ENCODE data around the gene ARHGEF17.

The ARHGEF17 gene

DNA sequence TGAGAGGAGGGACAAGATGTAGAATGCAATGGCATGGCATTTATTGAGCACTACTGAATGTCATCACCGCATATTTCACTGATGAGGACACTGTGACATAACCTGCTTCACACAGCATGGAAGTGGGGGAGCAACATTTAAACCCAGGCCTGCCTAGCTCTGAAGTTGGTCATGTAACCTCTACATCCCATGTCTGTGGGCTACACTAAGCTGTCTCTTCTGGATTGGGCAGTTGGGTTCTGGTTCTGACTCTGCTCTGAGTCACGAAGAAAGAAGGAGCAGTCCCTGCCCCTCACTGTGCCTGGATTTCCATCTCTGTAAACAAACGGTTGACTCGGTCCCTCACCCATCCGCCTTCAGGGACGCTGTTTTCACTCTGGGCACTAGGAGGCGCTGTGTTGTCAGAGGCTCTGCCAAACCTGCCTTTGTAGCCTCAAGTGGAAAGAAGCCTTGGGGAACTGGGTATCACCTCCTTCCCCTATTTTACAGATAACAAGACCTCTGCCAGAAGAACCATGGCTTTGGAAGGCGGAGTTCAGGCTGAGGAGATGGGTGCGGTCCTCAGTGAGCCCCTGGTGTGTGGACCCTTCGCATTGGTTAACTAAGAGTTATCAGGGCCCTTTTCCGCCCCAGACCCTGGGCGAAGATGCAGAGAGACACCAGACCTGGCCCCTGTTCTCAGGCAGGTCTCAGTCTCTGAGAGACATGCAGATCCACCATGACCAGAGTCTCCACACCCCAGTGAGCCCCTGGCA lies 12.7 kb upstream of the ARHGEF17 start:
- peak; percentile 72 for DNase-seq

DNA sequence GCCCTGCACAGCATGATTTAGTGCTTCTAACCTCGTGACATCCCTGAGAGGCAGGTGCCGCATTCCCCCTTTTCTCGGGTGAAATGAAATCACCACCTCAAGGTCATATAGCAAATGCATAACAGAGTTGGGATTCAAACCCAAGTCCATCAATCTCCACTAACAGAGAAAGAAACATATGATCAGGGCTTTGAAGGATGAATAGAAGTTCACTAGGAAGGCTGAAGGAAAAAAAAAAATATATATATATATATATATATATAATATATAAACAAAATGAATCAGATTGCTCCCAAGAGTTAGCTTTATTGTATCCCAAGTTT lies 12.1 kb upstream of the ARHGEF17 start:
- no peak for DNase-seq

- DNase-seq = no peak
Measured at GRCh38 chr11:73296501-73297230, 11.4 kb upstream of the ARHGEF17 start.

- DNase-seq = no peak
Measured at GRCh38 chr11:73297231-73297590, 10.9 kb upstream of the ARHGEF17 start.

- no peak for DNase-seq
Measured at GRCh38 chr11:73297702-73298101, 10.4 kb upstream of the ARHGEF17 start.

- no peak for DNase-seq
Measured at GRCh38 chr11:73298233-73298632, 9.8 kb upstream of the ARHGEF17 start.

GRCh38 chr11:73299751-73300150 lies 8.3 kb upstream of the ARHGEF17 start:
- DNase-seq = no peak

DNA sequence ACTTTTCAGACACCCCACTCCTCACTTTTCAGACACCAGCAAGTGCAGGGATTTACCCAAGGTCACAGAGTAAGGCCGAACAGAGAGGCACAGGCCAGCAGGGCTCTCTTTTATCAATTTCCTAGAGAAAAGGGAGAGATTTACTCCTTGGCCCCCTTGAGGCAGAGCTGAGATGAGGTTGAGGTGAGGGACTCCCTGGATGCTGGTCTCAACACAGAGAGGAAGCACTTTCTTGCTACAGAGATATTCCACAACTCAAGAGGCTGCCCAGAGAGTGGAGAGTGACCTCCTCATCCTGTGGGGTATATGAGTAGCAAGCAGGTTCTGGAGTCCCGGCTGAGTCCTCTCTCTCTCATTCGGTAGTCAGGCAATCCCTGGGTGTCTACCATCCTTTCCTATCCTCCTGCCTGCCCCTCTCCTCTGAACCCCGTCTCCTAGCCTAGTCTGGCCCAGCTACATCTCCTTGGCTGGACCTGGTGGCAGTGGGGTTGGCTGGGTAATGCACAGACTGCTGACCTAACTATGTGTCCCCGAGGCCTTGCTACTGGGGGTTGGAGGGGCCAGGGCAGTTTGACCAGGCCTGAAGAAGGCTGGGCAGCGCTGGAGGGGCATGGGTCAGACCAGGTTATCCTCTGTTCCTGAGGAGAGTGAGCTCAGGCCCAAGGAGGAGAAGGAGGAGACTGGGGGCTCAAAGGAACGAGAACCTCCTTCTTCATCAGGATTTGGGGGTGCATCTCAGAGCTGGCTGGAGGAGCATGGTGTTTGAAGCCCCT lies 1.8 kb upstream of the ARHGEF17 start:
- DNase-seq = no peak

GRCh38 chr11:73306977-73307322 lies 1.1 kb upstream of the ARHGEF17 start:
- no peak for DNase-seq

DNA sequence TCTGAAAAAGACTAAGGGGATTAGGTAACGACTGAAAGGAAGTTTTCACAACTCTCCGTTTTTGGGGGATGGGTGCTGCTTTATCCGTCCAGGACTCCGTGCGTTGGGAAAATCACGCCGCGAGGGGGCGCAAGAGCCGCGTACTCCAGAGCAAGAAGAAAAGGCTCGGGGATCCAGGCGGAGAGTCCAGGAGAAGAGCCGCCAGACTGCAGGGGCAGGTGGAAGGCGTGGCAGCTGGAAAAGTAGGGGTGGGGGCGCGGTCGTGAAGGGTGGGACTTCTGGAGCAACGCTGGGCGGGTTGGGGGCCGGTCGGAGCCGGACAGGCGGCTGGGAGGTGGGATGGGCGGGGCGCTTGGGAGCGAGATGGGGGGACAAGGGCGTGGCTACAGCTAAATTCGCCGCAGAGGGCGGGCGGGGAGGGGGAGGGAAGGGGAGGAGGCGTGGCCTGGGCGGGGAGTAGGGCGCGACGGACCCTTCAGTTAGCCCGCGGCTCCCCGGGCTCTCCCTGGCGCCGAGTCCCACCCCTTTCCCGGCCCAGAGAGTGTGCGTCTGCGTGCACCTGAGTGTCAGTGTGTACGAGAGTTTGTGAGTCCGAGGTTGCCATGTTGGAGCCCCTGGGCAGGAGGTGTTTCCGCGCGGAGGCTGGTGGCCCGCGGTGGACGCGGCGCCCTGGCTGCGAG lies 613 bp upstream of the ARHGEF17 start:
- peak; percentile 89 for DNase-seq

GRCh38 chr11:73308961-73309919 lies 1.2 kb downstream of the ARHGEF17 start:
- no peak for DNase-seq

- no peak for DNase-seq
Measured at GRCh38 chr11:73310076-73310475, 2.0 kb downstream of the ARHGEF17 start.

- no peak for DNase-seq
Measured at GRCh38 chr11:73310661-73311393, 2.8 kb downstream of the ARHGEF17 start.

GRCh38 chr11:73311394-73311869 lies 3.4 kb downstream of the ARHGEF17 start:
- DNase-seq = no peak

GRCh38 chr11:73312036-73312435 lies 4.0 kb downstream of the ARHGEF17 start:
- DNase-seq = no peak

GRCh38 chr11:73312851-73313327 lies 4.8 kb downstream of the ARHGEF17 start:
- no peak for DNase-seq

- DNase-seq = no peak
Measured at GRCh38 chr11:73313652-73314051, 5.6 kb downstream of the ARHGEF17 start.

- no peak for DNase-seq
Measured at GRCh38 chr11:73314117-73314961, 6.3 kb downstream of the ARHGEF17 start.

- DNase-seq = no peak
Measured at GRCh38 chr11:73315293-73316020, 7.4 kb downstream of the ARHGEF17 start.

Data from activated CD4-positive, alpha-beta T cell treated with anti-CD3 and anti-CD28 coated beads, Interleukin-2, amount 50 U/mL, for 1 hour (primary cell).